Measurements from ENCODE around the gene SLC12A9.
"Not testable (repeated sequence)": the region's sequence is repeated elsewhere in the genome, so short reads cannot be mapped to it uniquely, and the experiment has no call there.

- not testable (repeated sequence) for TF ChIP-seq POLR2A, CTCF (IDR thresholded peaks at IDR 0.05)
Observed at GRCh38 chr7:100816515-100816914, 36.0 kb upstream of the SLC12A9 start.

All from prostate gland (tissue), 2 donors.